Activated effector memory CD4-positive, alpha-beta T cell treated with Interleukin-2 at 50 U/mL for 16 hours (primary cell): ENCODE results near the gene C2CD4D.
"Not testable (repeated sequence)": the region's sequence is repeated elsewhere in the genome, so short reads cannot be mapped to it uniquely, and the experiment has no call there.

Experiments
- DNase-seq: peaks from one replicate; pipeline ENCODE4 v3.0.0-alpha.2; 2020

C2CD4D gene

DNA sequence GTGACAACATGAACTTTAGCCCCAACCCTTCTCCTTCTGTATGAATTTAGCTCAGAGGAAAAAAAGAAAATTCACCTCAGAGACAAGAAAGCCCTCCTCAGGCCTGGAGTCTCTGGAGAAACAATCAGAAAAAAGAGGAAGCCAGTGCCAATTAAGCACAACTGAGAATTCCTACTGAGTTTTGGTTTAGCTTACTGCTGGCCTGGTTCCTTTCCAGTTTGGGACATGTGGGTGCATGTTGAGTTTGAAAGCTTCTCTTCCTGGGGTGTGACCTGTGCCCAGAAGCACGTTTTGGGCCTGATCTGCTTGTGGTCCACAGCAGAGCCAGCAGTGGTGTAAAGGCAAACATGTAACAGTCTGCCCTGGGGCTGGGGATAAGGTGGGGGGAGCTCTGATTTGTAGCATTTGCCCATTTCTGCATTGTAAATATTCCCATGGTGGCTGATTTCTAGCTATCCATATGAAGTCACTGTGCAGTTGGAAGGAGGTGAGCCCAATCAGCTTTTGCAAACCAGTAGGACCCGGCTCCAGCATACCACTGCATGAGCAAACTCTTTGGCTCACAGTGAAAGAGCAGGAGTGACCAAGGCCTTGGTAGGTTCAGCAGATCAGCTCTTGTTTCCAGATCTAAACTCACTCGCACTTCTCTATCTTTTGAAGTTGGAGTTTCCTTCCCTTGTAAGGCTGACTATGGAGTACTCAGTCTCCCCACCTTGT is 18.6 kb upstream of the C2CD4D start:
- no peak for DNase-seq

DNA sequence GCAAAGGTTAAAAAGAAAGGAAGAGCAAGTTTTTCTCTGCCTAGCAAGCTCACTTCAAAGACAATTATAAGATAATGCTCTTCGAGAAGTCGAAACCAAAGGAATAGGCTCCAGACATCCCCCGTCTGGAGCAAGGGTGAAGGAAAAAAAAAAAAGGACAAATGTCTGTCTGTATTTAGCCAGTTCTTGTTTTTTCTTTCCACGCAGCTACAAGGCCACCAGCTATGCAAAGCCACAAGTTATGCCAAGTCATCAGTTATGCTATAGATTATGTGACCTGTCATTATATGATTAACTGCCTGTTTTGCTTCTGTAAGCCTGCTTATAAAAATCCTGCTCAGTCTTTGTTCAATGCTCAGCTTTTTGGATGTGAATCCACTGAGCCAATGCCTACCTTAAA is 16.3 kb upstream of the C2CD4D start:
- DNase-seq = no peak

DNA sequence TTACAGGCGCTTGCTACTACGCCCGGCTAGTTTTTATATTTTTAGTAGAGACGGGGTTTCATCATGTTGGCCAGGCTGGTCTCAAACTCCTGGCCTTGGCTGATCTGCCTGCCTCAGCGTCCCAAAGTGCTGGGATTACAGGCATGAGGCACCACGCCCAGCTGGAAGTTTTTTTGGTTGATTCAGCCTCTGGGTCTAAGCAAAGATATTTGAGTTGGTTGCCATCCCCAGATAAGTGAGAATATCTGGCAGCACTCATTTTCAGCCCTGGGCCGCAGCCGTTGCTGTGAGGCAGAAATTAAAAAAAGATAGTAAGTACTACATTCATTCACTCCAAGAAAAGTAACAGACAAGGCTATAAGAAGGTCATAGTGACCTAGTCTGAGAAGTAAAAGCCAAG is 15.9 kb upstream of the C2CD4D start:
- DNase-seq = not testable (repeated sequence)

DNA sequence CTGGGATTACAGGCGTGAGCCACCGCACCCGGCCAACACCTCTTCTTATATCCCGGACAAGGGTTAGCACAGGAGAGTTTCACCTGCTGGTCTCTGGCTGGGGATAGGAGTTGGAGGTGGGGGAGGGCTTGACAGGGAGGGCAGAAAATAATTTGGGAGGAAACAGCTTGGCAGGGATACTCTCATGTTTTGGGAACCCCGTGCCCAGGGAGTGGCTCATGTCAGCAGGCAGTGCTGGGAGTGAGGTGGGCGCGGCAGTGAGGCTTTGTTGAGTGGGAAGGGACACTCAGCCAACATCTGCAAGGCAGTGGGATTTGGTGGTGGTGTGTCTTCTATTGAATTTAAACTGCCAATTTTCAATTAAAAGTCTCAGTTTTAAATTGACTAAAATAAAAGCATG is 15.0 kb upstream of the C2CD4D start:
- no peak for DNase-seq

DNA sequence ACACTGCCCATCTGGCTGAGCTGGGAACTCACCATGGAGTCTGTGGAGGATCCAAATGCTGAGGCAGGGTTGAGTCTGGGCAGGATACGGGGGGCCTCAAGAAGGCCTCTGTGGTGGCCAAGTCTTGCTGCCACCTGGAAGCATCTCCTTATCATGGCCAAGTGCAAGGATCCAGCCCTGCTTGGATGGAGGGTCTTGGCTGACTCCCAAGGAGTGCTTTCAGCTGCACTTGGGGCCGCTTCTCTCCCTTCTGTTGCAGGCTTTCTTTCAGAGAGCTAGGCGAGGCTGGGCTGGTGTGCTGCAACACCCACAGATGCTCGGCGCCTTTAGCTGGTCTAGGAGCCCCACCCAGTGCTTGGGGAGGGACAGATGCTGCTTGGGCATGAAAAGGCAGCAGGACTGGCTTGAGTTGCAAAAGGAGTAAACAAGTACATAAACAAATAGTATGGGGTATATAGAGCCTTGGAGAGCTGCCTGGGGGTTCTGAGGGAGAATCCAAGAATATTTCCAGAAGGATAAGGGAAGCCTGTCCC is 13.9 kb upstream of the C2CD4D start, which contains the start of gene THEM5:
THEM5 (minus strand) TSS at position 302 of the 533 bp plus-strand sequence; CDS start at position 155, 147 bp downstream.
- no peak for DNase-seq

DNA sequence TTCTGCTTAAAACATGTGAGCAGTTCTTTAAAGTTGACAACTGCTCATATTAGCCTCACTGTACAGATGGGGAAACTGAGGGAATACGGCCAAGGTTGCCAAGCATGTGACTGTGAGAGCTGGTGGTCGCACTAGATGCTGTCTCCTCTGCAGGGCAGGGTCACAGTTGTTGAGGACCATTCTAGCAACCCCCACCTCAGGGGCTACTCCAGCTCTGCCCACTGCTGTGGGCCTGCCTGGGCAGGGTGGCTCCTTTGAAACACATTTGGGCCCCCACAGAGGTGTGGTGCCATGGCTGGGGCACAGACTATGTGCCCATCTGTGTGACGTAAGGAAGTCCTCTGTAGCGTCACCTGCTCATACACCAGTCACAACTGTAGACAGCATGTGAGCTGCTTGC is 13.1 kb upstream of the C2CD4D start:
- no peak for DNase-seq

DNA sequence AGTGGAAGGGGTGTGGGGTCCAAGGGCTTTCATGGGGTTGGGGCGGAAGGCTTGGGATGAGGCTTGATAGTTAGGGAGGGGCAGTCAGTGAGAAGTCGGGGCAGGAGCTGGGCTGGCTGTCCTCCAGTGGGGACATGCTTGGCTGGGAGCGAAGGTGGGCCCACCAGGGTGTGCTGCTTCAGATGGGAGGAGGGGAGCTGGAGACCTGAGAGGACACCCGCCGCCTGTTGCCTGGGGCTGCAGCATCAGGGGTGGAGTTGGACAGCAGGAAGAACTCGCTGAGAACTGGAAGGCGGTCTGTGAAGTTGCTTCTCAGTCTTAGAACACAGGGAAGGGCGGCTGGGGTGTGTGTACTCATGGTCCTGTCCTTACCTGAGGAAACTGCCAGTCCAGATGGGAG is 12.3 kb upstream of the C2CD4D start:
- DNase-seq = no peak

DNA sequence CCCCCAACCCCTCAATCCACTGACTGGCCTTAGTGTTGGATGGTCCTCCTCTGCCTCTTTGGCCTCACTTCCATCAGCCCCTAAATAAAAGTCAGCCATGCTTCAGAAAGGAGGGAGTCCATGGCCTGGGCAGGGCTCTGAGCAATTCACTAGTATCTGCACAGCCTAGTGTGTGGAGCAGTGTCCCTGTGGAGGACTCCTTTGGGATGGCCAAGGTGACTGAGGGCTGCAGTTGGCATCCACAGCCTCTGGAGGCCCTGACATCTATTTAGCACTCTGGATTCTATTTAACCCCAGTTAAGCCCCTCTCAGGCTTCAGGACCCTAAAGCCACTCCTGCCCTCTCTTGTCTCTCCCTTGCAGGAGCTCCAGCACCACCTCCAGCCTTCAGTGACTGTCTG is 10.3 kb upstream of the C2CD4D start:
- DNase-seq = no peak

DNA sequence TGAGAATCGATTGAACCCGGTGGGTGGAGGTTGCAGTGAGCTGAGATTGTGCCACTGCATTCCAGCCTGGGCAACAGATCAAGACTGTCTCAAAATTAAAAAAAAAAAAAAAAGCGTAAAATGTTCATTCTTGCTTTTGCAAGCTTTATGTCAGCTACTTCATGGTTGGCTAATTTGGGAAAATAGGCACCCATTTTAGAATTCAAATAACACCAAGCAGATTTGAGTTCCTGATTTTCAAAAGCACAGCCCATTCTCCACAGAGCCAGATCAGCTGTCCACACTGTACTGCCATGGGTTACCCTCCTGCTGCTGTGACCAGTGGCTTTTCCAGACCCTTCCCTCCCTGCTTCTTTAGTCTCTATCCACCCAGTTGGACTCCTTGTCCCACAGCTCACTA is 9.5 kb upstream of the C2CD4D start:
- no peak for DNase-seq

DNA sequence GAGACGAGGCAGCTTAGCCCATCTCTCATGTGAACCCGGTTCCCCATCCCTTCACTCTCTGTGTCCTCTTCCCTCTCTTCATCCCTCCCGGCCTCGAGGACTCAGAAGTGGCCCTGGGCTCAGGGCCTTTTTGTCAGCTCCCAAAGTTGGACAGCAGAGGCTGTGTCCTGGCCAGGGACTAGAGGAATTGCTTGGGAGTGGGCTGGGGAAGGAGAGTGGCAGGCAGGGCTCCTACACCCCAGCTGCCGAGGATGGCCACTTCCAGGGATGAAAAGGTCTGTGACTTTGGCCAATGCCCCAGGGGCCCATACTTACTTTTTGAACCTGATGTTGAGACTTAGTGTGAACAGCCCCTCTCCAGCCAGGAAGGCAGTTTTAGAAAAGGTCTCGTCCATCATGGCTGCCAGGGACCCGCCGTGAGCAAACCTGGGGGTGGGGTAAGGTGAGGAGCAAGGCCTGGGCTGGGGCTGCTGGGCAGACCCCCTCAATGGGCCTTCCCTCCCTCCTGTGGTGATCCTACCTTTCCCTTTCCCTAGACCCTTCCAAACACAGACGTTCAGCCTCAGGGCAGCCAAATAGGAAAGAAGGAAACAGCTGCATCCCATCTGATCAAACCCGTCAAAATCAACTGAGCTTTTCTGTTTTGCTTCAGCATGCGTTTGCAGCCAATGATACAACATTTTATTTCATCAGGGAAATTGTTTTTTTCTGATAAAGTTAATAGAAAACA is 8.4 kb upstream of the C2CD4D start:
- DNase-seq = no peak

DNA sequence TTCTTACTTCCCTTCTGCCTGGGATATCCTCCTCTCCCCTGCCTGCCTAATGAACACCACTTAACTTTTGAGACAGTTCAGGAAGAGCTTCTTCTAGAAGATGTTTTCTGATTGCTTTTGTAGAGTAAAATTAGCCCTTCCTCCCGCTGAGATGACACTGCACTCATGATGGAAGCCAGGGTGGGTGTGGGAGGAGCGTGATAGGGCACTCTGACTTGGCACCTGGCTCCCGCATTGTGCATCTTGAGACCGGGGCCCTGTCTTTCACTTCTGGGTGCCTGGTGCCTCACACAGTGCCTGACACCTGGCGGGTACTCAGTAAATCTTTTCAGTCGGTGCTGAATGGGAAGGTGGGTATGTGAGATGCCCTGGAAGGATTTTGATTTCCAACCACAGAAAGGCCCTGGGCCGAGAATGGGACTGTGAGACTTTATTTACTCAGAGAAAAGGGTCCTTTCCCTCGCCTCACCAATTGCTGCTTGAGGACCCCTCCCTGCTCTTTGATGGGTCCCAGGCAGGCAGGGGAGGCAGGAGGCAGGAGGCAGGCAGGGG is 7.1 kb upstream of the C2CD4D start:
- DNase-seq = no peak

DNA sequence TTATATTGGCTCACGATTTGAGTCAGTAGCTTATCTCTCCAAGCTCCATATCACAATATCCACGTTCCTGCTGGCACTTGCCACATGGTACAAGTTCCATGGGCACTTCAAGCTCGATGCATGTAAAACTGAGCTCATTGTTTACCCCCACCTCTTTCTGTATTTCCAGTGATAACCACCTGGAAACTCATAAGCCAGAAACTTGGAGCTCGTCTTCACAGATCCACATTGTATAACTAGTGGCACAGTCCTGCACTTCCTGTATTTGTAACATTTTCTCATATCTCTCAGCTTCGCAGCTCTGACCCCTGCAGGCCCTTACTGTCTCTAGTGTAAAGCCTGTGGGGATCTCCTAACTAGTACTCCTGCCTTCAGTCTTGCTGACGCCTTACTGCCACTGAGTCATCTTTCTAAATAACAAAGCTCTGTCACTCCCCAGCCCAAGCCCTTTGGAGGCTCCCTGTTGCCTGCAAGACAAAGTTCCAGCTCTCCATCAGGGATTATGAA is 6.5 kb upstream of the C2CD4D start:
- DNase-seq = no peak

DNA sequence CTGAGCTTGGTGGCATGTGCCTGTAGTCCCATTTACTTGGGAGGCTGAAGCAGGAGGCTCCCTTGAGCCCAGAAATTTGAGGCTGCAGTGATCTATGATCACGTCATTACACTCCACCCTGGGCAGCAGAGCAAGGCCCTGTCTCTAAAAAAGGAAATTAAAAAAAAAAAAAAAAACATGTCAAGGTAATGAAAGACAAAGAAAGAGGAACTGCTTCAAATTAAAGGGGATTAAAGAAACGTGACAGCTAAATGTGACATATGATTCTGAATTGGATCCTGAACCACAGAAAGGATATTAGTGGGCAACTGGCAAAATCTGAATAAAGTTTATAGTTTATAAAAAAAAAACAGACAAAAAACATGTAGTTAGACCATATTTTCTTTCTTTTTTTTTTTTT is 3.8 kb upstream of the C2CD4D start:
- no peak for DNase-seq

DNA sequence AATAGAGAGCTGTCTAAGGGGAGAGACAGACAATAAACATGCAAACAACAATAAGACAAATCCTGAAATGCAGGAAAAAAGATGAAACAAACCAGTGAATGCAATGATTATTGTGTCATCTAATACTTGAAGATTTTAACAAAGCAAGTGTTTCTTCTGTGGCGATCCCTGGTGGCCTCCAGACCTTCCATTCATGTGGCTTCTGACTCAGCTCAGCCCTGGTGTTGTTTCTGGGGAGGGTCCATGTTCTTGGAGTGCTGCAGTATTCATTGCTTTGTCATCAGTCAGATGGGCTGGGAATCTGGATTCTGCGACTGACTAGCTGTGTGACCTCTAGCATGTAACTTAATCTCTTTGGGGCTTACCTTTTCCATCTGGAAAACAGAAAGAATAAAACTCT is 1.5 kb upstream of the C2CD4D start:
- DNase-seq = no peak

DNA sequence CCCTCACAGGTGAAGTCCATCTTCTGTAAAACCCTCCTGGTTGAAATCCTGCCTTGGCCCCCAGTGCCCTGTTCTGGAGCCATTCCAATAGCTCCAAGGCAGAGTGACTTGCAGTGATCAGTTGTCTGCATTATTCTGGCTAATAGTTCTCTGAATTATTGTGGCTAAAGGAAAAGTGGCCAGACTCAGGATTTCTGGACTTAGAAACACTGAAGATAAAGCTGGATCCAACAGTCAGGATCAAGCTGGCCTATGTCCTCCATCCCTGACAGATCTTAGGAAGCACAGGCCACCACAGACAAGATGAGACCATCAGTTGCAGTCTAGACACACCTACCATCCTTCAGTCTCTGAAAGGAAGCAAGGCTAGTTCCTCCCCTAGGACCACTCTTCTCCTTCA is 801 bp upstream of the C2CD4D start:
- DNase-seq = no peak

DNA sequence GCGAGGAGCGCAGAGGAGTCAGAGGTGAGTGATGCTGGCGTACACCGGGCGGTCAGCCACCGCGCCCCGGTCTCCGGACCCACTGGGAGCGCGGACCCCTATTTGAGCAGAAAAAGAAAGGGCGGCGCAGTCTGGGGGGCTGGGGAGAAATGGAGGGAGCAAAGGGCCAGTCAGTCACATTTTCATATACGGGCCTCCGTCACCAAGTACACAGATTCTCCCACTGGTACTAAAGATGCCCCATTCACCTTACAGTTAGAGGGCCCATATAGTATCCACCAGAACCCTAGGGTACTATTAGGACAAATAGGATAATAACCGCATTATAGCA is 573 bp downstream of the C2CD4D start:
- DNase-seq = no peak

DNA sequence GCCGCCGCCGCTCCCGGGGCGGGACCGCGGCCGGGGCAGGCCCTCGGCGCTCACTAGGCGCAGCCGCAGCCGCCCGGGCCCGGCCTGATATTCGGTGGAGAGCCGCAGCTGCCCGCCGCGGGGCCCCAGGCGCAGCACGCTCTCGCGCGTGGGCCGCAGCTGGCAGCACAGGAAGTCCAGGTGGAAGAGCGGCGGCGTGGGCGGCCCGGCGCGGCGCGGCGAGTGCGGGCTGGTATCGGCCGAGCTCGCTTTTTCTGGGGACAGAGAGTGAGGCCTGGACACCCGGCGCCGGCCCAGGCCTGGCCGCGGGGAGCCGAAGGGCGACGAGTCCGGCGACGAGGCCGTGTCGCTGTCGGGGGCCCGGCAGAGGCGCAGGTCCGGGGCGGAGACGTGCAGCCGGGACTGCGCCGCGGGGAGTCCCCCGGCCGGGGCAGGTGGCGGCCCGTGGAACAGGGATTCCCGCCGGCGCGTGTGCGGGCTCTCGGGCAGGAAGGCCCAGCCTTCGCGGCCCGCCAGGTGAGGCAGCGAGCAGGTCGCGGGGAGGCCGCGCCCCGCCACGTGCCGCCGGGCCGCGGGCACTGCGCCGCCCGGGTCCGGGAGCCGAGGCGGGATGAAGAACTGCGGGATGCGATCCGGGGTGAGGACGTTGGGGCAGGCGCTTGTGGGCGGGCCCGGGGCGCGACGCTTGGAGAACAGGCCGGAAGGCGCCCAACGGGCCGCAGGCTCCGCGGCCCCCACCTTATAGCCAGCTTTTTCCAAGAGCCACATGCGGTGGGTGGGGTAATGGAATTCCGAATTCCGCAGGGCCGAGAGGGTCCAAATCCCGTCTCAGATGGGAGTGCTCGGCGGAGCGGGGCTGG is 1.2 kb downstream of the C2CD4D start:
- DNase-seq = no peak

DNA sequence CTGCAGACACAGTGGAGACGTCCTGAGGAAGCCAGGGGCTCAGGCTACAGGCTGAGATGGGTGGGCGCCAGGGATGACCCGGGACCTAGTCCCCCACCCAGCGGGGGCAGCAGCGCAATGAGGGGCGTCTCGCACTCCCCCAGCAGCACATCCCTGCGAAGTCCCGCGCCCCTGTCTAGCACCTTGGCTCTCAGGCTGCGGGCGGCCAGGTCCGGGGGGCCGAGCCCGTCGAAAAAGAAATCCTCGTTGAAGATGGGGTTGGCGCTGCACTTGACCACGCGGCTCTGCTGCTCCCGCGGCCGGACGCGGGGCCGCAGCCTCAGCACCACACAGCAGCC is 1.8 kb downstream of the C2CD4D start:
- DNase-seq = no peak

DNA sequence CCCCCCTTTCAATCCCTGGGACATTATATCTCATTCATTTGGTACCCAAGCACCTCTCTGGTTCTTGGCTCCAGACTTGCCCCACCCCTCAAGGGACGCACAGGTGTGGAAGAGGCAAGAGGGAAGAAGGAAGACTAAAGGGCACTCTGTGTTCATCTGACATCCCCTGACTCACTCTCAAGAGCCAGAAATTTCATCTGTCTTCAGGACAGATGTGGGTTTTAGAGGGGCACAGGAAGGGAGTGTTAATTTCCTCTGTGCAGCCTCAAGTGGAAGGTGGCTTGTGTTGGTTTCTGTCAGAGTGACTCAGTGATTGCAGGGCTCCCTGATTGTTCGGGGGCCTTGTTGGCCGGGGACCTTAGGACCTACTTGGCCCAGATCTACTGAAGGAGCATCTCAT is 2.4 kb downstream of the C2CD4D start:
- DNase-seq = no peak

DNA sequence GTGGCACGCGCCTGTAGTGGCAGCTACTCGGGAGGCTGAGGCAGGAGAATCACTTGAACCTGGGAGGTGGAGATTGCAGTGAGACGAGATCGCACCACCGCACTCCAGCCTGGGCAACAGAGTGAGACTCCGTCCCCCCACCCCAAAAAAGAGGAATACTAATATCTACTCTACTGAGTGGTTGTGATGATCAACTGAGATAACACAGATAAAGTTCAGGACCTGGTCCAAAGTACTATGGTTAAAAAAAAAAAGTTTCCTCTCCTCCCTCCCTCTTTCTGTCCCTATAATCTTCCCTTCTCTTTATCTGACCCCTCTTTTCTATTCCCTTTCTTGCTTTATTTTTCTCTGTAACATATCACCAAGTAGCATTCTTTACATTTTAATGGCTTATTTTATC is 4.0 kb downstream of the C2CD4D start:
- no peak for DNase-seq

DNA sequence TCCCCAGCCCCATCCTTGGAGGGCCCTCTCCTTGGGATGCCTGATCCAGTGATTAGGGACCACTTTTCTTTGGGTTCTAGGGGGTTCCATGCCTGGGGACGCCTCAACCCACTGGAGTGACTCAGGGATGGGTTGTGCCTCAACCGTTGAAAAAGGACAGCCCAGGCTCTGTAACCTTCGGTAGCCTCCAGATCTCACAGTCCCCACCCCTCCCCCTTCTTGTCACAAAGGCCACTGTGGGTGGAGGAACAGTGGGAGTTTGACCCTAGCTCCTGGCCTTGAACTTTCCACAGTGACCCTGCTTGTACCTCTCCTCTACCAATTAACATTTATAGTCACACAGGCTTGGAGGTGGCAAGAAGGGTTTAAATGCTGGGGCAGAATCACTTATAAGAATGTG is 5.4 kb downstream of the C2CD4D start:
- DNase-seq = no peak

DNA sequence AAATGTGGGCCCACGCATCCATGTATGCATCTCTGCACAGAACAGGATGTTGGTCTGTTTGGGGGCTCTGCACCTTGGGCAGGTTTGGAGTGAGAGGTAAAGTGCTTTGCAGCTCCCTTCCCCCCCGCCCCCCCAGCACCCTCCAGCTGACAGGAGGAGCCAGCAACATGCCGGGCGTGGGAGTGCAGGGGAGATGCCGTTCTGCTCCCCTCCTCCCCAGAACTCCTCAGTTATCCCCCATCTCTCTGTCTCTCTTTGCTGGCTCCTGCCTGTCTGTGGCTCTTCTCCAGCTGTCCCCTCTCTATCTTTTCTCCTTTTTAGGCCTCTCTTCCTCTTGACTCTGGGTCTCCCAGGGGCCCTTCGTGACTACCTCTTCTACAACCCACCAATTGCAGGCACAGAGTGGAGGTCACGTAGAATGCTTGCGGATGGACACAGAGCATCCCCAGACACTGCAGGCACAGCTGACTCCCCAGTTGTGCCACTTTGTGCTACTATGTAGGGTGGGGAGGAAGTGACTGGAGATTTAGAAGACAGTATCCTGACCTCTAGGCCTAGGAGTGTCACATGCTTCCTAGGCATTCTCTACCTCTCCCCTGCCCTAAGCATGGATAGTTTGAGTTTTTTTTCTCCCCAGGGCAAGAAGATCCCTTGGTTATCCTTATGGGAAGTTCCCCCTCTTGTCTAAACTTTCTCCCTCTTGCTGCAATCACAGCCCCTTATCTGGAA is 6.3 kb downstream of the C2CD4D start:
- DNase-seq = no peak
